ENCODE measurements around the gene STRN4.

STRN4 gene

DNA sequence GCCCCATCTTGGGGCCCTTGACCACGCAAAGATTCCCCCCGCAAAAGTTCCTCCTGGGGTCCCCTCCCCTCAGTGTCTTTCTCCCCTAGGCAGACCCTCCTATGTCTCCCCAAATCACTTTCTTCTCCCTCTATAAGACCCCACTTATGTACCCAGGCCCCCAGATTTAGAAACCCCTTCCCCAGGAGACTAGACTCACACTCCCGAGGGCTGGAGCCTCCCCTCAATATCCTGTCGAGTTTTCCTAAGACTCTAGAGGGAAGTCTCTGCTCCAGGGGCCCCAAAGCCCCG, 40.7 kb upstream of the STRN4 start:
- TF ChIP-seq, protein P1, sequence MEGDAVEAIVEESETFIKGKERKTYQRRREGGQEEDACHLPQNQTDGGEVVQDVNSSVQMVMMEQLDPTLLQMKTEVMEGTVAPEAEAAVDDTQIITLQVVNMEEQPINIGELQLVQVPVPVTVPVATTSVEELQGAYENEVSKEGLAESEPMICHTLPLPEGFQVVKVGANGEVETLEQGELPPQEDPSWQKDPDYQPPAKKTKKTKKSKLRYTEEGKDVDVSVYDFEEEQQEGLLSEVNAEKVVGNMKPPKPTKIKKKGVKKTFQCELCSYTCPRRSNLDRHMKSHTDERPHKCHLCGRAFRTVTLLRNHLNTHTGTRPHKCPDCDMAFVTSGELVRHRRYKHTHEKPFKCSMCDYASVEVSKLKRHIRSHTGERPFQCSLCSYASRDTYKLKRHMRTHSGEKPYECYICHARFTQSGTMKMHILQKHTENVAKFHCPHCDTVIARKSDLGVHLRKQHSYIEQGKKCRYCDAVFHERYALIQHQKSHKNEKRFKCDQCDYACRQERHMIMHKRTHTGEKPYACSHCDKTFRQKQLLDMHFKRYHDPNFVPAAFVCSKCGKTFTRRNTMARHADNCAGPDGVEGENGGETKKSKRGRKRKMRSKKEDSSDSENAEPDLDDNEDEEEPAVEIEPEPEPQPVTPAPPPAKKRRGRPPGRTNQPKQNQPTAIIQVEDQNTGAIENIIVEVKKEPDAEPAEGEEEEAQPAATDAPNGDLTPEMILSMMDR (IDR thresholded peaks at IDR 0.05; ENCODE audit: borderline replicate concordance, insufficient read depth, low read depth, low read length): no peak

DNA sequence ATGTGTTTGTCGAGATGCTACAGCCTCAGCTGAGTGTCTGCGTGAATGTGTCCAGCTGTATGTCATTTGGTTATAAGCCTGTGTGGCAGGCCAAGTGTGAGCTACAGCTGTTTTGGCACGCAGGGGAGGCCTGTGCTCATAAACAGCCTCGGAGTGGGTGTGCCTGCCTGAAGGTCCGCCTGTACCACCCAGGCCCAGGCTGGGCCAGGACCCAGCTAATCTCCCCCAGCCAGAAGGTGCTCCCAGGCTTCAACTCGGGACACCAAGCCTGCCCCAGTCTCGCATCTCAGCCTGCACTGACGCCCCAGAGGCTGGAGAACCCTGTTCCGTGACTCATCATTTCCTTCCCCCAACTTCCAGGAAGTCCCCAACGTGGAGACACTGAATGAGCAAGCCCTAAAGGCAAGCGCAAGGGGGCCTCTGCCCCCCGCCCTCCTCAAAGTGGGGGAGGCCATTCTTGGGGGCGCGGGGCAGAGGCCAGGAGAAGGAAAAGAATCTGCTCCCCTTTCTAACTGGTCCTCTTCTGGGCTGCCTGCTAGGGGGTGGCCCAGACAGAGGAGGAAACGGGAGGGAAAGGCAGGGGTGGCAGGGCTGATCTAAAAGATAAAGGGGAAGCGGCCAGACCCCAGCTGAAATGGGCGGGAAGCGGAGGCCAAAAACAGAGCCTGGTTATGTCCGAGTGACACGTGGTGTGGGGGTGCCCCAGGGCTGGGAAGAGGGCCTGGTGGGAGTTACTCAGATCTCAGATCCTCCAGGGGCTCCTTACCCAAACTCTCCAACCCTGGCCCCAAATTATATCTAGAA, 40.2 kb upstream of the STRN4 start:
- TF ChIP-seq, protein P1 (IDR thresholded peaks at IDR 0.05; ENCODE audit: borderline replicate concordance, insufficient read depth, low read depth, low read length): no peak
- H3K4me3 ChIP-seq (ENCODE audit: low read depth, low read length): peak overlapping the region; percentile 90

More for the DNA sequence above, 40.7 kb upstream of the STRN4 start:
- H3K4me3 ChIP-seq (ENCODE audit: low read depth, low read length): peak overlapping the region; percentile 90

- TF ChIP-seq, protein P1 (IDR thresholded peaks at IDR 0.05; ENCODE audit: borderline replicate concordance, insufficient read depth, low read depth, low read length): no peak
- peak overlapping the region; percentile 90 for H3K4me3 ChIP-seq (ENCODE audit: low read depth, low read length)
Observed at GRCh38 chr19:46785980-46786235, 39.7 kb upstream of the STRN4 start.

- TF ChIP-seq, protein P1 (IDR thresholded peaks at IDR 0.05; ENCODE audit: borderline replicate concordance, insufficient read depth, low read depth, low read length): no peak
- H3K4me3 ChIP-seq (ENCODE audit: low read depth, low read length): peak overlapping the region; percentile 90
Observed at GRCh38 chr19:46785054-46785979, 39.1 kb upstream of the STRN4 start.

GRCh38 chr19:46784262-46785053, 38.2 kb upstream of the STRN4 start:
- TF ChIP-seq, protein P1 (IDR thresholded peaks at IDR 0.05; ENCODE audit: borderline replicate concordance, insufficient read depth, low read depth, low read length): no peak
- H3K4me3 ChIP-seq (ENCODE audit: low read depth, low read length): peak overlapping the region; percentile 90

DNA sequence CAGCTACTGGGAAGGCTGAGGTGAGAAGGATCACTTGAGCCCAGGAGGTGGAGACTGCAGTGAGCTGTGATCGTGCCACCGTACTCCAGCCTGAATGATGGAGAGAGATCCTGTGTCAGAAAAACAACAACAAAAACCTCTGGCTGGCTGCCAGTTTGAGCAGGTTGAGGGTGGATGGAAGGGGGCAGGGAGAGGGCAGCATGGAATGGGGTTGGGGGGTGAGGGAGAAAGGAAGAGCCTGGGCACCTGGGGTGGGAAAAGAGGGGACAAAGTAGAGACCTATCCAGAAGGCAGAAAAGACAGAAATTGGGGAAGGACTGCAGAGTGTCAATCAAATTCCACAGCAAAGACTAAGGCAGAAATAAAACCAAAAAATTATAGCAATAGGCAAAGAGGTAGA, 37.4 kb upstream of the STRN4 start:
- TF ChIP-seq, protein P1 (IDR thresholded peaks at IDR 0.05; ENCODE audit: borderline replicate concordance, insufficient read depth, low read depth, low read length): no peak
- H3K4me3 ChIP-seq (ENCODE audit: low read depth, low read length): peak overlapping the region; percentile 90
